Liver (tissue), 9 donors: ENCODE measurements around the gene CWC22. TPM values are rescaled to one million over a fixed set of nuclear protein-coding genes. Genes with fewer than 3 reads are reported as not detected.
"Not testable (repeated sequence)": the region's sequence is repeated elsewhere in the genome, so short reads cannot be mapped to it uniquely, and the experiment has no call there.

ENCODE experiments used
- DNase-seq: peaks from one replicate; pipeline ENCODE4 v3.0.0-alpha.2; 2017; ENCODE audit warnings: low spot score
- H3K27ac ChIP-seq, 2 donors: one replicate each; pipeline ENCODE4 v1.7.0; 2013; ENCODE audit warnings: inconsistent platforms in 2 of 2, low read length in 2 of 2, control low read depth in 1 of 2, low read depth in 1 of 2, mild to moderate bottlenecking in 1 of 2
- H3K27me3 ChIP-seq, 4 donors: one replicate each; pipeline versions ENCODE4 v1.6.1 to v1.7.0; 2013; ENCODE audit warnings: low read length in 3 of 4, inconsistent platforms in 1 of 4, mild to moderate bottlenecking in 1 of 4, moderate library complexity in 1 of 4; ENCODE audit not compliant: control insufficient read depth in 4 of 4, insufficient read depth in 4 of 4
- H3K36me3 ChIP-seq, 4 donors: one replicate each; pipeline versions ENCODE4 v1.6.1 to v1.7.0; 2013; ENCODE audit warnings: low read length in 3 of 4, mild to moderate bottlenecking in 3 of 4, low read depth in 1 of 4, moderate library complexity in 1 of 4; ENCODE audit not compliant: control insufficient read depth in 4 of 4, insufficient read depth in 3 of 4
- H3K4me1 ChIP-seq, 4 donors: one replicate each; pipeline versions ENCODE4 v1.6.1 to v1.7.0; 2013; ENCODE audit warnings: low read length in 3 of 4, mild to moderate bottlenecking in 3 of 4, moderate library complexity in 1 of 4; ENCODE audit not compliant: control insufficient read depth in 4 of 4, insufficient read depth in 4 of 4
- H3K4me3 ChIP-seq, 3 donors: one replicate each; pipeline versions ENCODE4 v1.6.1 to v1.7.0; 2013; ENCODE audit warnings: low read length in 3 of 3, control low read depth in 1 of 3, low read depth in 1 of 3, mild to moderate bottlenecking in 1 of 3
- H3K9ac ChIP-seq, 2 donors: one replicate each; pipeline ENCODE4 v1.7.0; 2013; ENCODE audit warnings: low read length in 2 of 2, mild to moderate bottlenecking in 2 of 2, moderate library complexity in 2 of 2, control low read depth in 1 of 2, low read depth in 1 of 2
- H3K9me3 ChIP-seq, 4 donors: one replicate each; pipeline versions ENCODE4 v1.6.1 to v1.7.0; 2013; ENCODE audit warnings: low read length in 3 of 4; ENCODE audit not compliant: control insufficient read depth in 4 of 4
- CTCF ChIP-seq: fragments of 150-350 bp; IDR thresholded peaks from 2 replicates; pipeline ENCODE4 v1.5.1; 2017; ENCODE audit warnings: improper control_type of control experiment, low read depth, low read length; ENCODE audit not compliant: missing input control
- EGR1 ChIP-seq, 2 donors: IDR thresholded peaks; 2 replicates each; pipeline ENCODE4 v1.6.1; 2016 to 2018; ENCODE audit warnings: antibody characterized with exemption in 2 of 2, low read depth in 2 of 2
- FOXA1 ChIP-seq: IDR thresholded peaks from 2 replicates; pipeline ENCODE4 v1.6.1; 2016; ENCODE audit warnings: antibody characterized with exemption
- FOXA2 ChIP-seq: IDR thresholded peaks from 2 replicates; pipeline ENCODE4 v1.6.1; 2016; ENCODE audit warnings: antibody characterized with exemption
- GABPA ChIP-seq, 2 donors: IDR thresholded peaks in 1 of 2; conservative IDR thresholded peaks in 1 of 2; 2 replicates each; pipeline ENCODE4 v1.6.1; 2016; ENCODE audit warnings: antibody characterized with exemption in 2 of 2, mild to moderate bottlenecking in 1 of 2, moderate library complexity in 1 of 2
- HNF4A ChIP-seq, 2 donors: conservative IDR thresholded peaks; 2 replicates each; pipeline ENCODE4 v1.6.1; 2016; ENCODE audit warnings: antibody characterized with exemption in 2 of 2, mild to moderate bottlenecking in 2 of 2
- HNF4G ChIP-seq: IDR thresholded peaks from 2 replicates; pipeline ENCODE4 v1.6.1; 2016; ENCODE audit warnings: antibody characterized with exemption
- JUND ChIP-seq, 2 donors: IDR thresholded peaks; 2 replicates each; pipeline ENCODE4 v1.6.1; 2016; ENCODE audit warnings: antibody characterized with exemption in 2 of 2
- MAX ChIP-seq: IDR thresholded peaks from 2 replicates; pipeline ENCODE4 v1.6.1; 2016; ENCODE audit warnings: antibody characterized with exemption
- RAD21 ChIP-seq, 2 donors: IDR thresholded peaks; 2 replicates each; pipeline ENCODE4 v1.6.1; 2016; ENCODE audit warnings: antibody characterized with exemption in 2 of 2, mild to moderate bottlenecking in 2 of 2
- REST ChIP-seq: IDR thresholded peaks from 2 replicates; pipeline ENCODE4 v1.6.1; 2016; ENCODE audit warnings: antibody characterized with exemption, mild to moderate bottlenecking
- RXRA ChIP-seq, 2 donors: IDR thresholded peaks; 2 replicates each; pipeline ENCODE4 v1.6.1; 2017 to 2018; ENCODE audit warnings: antibody characterized with exemption in 2 of 2, mild to moderate bottlenecking in 1 of 2
- SP1 ChIP-seq: IDR thresholded peaks from 2 replicates; pipeline ENCODE4 v1.6.1; 2018; ENCODE audit warnings: antibody characterized with exemption, mild to moderate bottlenecking
- TAF1 ChIP-seq: conservative IDR thresholded peaks from 2 replicates; pipeline ENCODE4 v1.6.1; 2016; ENCODE audit warnings: antibody characterized with exemption, mild to moderate bottlenecking
- YY1 ChIP-seq: IDR thresholded peaks from 2 replicates; pipeline ENCODE4 v1.6.1; 2016; ENCODE audit warnings: antibody characterized with exemption, mild to moderate bottlenecking
- WGBS: extraction: QIAGEN DNeasy Blood & Tissue Kit; methylation state at CpG from one replicate; pipeline ENCODE4 v1.1.7; 2013; 5-methylcytosine and 5-hydroxymethylcytosine counted together
- polyA plus RNA-seq, 2 donors: library from polyadenylated mRNA; stranded (reverse) in 1 of 2; unstranded in 1 of 2; fragments of 200-250 nt in 1 of 2; fragments of >200 nt in 1 of 2; fragmentation: Nextera tagmentation in 1 of 2; extraction: Ambion mirVana in 1 of 2; gene quantifications; one replicate each; pipeline versions ENCODE4 v1.2.1 to v1.2.3, GENCODE V29; 2013 to 2015
- total RNA-seq, 2 donors: library from RNA; depleted of rRNA; stranded (reverse); fragments of >200 nt; gene quantifications; one replicate each; pipeline ENCODE4 v1.2.3, GENCODE V29; 2014
- TF ChIP-seq, protein P1 (sequence below): IDR thresholded peaks from 2 replicates; pipeline ENCODE4 v1.6.1; 2016; ENCODE audit warnings: antibody characterized with exemption
- donor health status: healthy.
- donor health status: healthy.
- donor health status: healthy.
- donor health status: healthy.
- donor health status: healthy.

CWC22 gene
- total and polyA plus RNA-seq, 4 donors = 4.4 to 12.0 (median 7.7) TPM

GRCh38 chr2:179965291-179966258 lies 41.5 kb downstream of the CWC22 start (continued):
- no peak for TF ChIP-seq REST

GRCh38 chr2:179963626-179964025 lies 43.5 kb downstream of the CWC22 start:
- TF ChIP-seq FOXA2 (no peak), MAX (no peak), EGR1 (IDR thresholded peaks at IDR 0.05; ENCODE audit: low read depth in 2 of 2) (no peak), RXRA (IDR thresholded peaks at IDR 0.05) (no peak), FOXA1 (no peak), GABPA (IDR thresholded peaks at IDR 0.05 in 1 of 2, conservative IDR thresholded peaks at IDR 0.05 in 1 of 2) (no peak), REST (no peak), TAF1 (no peak), JUND (IDR thresholded peaks at IDR 0.05) (no peak), HNF4G (no peak), CTCF (no peak), HNF4A (conservative IDR thresholded peaks at IDR 0.05) (no peak), YY1 (no peak), RAD21 (IDR thresholded peaks at IDR 0.05) (no peak), SP1 (no peak)
- TF ChIP-seq, protein P1, sequence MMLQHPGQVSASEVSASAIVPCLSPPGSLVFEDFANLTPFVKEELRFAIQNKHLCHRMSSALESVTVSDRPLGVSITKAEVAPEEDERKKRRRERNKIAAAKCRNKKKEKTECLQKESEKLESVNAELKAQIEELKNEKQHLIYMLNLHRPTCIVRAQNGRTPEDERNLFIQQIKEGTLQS = no peak
- 97% methylated on average over 4 of the region's 4 CpGs for WGBS
- H3K9me3 ChIP-seq = no peaks in the 10 kb centered on the region
- H3K36me3 ChIP-seq = peaks cover 2 to 43% (median 15%) of the 10 kb centered on the region in 4 donors
- no peak overlapping the region for H3K27ac ChIP-seq
- no peak overlapping the region for H3K9ac ChIP-seq
- no peaks in the 10 kb centered on the region for H3K27me3 ChIP-seq
- H3K4me3 ChIP-seq = no peak overlapping the region
- H3K4me1 ChIP-seq = no peaks in the 10 kb centered on the region
- DNase-seq = no peak

DNA sequence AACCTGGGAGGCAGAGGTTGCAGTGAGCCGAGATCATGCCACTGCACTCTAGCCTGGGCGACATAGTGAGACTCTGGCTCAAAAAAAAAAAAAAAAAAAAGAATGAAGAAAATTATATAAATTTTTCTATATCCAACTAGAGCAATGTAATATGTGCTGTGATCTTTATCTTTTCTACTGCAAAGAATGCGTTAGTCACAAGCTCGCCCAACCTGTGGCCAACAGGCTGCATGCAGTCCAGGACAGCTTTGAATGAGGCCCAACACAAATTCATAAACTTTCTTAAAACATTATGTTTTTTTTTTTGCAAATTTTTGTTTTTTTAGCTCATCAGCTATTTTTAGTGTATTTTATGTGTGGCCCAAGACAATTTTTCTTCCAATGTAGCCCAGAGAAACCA lies 48.8 kb downstream of the CWC22 start:
- 100% methylated on average over 4 of the region's 4 CpGs for whole genome bisulfite sequencing
- peaks cover 0 to 28% (median 9%) of the 10 kb centered on the region in 4 donors for H3K36me3 ChIP-seq

More for the DNA sequence above, 48.8 kb downstream of the CWC22 start:
- not testable (repeated sequence) for H3K27me3 ChIP-seq, H3K9me3 ChIP-seq, H3K27ac ChIP-seq, H3K4me3 ChIP-seq, DNase-seq, H3K9ac ChIP-seq, H3K4me1 ChIP-seq
